ENCODE results near the gene ACADS.

ACADS gene, protein sequence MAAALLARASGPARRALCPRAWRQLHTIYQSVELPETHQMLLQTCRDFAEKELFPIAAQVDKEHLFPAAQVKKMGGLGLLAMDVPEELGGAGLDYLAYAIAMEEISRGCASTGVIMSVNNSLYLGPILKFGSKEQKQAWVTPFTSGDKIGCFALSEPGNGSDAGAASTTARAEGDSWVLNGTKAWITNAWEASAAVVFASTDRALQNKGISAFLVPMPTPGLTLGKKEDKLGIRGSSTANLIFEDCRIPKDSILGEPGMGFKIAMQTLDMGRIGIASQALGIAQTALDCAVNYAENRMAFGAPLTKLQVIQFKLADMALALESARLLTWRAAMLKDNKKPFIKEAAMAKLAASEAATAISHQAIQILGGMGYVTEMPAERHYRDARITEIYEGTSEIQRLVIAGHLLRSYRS

GRCh38 chr12:120725659-120726509 lies at the start of gene ACADS:
ACADS (plus strand) TSS chr12:120725826; CDS start chr12:120725886, 60 bp downstream.
- peak; percentile 72 to 88 for DNase-seq (ENCODE audit: low read depth in 2 of 2)

GRCh38 chr12:120677765-120678473 lies 47.7 kb upstream of the ACADS start:
- DNase-seq (ENCODE audit: low read depth in 2 of 2), result no peak

DNA sequence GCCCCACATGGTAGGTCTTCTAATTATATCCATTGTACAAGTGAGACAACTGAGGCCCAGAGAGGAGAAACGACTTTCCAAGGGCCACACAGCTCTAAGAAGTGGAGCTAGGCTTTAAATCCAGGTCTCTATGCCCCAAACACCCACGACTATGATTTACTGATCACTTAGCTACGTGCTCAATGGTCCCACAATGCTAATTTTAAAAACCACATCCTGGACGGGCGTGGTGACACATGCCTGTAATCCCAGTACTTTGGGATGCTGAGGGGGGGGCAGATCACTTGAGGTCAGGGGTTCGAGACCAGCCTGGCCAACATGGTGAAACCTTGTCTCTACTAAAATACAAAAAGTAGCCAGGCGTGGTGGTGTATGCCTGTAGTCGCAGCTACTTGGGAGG lies 47.1 kb upstream of the ACADS start:
- DNase-seq (ENCODE audit: low read depth in 2 of 2), result no peak

DNA sequence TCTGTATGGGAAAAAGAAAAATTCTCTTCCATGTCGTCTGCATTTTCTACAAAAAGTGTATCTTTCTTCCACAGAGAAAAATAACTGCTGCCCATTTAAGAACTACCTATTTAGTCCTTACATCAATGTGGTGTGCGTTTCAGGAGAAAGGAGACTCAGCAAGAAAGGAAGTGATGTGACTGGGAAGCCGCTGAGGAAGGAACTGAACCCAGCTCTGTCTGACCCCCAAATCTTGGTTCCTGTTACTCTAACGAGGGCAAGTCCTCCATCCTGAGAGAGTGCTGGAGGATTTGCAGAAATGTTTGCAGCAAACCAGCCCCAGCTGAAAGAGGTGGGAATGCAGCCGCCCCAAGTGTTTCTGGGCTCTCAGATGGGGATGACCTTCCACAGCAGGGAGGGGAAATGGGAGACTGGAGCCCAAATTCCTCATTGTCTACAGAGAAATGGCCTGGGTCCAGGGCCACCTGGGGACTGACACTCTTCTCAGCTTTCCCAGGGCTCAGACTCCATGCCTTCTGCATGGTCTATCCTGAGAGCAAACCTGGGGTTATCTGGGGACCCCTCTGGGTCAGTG lies 45.4 kb upstream of the ACADS start:
- no peak for DNase-seq (ENCODE audit: low read depth in 2 of 2)

DNA sequence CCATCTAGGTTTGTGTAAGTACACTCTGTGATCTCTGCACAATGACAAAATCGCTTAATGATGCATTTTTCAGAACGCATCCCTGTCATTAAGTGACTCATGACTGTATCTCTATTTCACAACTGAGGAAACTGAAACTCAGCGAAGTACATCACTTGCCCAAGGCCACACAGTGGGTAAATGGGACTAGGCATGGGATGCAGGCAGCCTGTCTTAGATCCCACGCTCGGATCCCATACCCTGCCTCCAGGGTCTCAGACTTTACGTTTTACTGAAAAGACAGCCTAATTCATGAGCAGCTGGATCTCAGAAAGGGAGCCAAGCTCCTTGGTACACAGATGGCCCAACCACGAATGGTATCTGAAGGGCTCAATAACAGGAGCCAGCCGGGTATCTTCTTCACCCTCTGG lies 41.1 kb upstream of the ACADS start:
- DNase-seq (ENCODE audit: low read depth in 2 of 2), result no peak

DNA sequence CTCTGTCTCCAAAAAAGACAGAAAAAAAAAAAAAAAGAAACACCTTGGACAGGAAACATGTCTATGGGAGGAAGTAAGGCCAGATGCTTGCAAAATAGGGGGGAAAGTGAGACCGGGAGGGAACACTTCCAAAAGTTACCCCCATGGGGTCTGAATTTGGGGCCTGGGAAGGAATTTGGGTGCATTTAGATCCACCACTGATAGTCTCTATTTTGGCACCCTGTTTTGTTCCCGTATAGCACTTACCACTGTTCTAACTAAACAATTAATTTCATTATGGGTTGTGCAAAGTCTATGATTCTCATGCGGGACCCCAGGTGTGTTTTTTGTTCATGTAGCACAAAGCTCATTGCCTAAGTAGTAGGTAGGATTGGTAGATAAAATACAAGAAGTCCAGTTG lies 40.1 kb upstream of the ACADS start:
- DNase-seq (ENCODE audit: low read depth in 2 of 2), result no peak

GRCh38 chr12:120686151-120686689 lies 39.4 kb upstream of the ACADS start:
- peak; percentile 96 to 98 for DNase-seq (ENCODE audit: low read depth in 2 of 2)

GRCh38 chr12:120686690-120687577 lies 38.7 kb upstream of the ACADS start, which contains the start of gene MLEC:
MLEC (plus strand) TSS chr12:120687149; CDS start chr12:120687297, 148 bp downstream.
- DNase-seq (ENCODE audit: low read depth in 2 of 2), result peak; percentile 97 to 98

DNA sequence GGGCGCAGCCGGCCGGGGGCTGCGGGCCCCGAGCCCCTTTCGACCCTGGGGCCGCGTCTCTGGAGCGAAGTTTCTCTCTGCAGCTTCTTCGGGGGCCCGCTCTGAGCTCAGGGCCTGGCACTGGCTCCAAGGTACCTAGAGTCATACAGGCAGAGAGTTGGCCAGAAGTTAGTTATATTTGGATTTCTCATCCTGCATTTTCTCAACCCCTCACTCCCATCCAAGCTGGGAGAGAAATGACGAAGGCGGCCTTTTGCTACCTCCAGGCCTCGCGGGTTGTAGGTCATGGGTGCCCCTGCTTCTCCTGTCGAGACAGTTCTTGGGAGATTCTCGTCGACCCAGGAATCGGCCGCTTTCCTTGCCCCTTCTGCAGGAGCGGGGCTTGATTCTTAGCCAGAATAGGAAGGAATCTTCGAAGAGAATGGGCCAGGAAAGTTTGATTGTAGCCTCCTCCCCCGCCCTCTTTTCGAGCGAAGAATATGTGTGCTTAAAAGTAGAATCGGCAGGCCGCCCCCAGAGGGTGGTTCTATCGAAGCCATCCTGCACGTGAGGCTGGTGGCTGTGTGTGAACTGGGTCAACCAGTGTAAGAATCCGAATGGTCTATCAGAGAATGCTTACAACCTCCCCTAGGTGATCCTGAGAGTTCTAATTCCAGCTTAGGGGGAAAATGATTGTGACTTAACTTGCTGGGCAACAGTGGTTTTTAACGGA lies 37.9 kb upstream of the ACADS start:
- peak in 1 of 2 donors; percentile 15 for DNase-seq (ENCODE audit: low read depth in 2 of 2)

DNA sequence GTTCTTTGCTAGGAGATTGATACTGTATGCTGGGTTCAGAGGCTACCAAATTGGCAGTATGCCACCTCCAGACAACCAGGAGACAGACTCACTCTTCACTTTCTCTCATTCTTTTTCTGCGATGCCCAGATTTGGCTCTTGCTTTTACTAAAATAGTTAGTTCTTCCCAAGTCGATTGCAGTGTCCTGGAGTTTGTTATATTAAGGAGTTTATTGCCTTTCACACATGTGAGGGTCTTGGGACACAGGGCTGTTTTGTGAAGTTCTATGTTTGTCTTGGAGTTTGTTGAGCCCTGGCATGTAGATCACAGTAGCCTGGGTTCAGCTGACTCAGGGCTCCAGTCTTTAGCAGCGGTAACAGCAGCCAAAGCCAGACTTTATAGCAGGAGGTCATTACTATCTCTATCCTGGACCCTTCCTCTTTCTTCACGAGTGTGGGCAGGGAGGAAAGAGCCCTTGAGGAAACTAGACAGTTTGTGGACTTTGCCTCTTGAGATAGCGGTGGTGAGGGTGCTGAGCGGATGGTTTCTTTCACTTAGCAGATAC lies 37.0 kb upstream of the ACADS start:
- no peak for DNase-seq (ENCODE audit: low read depth in 2 of 2)

DNA sequence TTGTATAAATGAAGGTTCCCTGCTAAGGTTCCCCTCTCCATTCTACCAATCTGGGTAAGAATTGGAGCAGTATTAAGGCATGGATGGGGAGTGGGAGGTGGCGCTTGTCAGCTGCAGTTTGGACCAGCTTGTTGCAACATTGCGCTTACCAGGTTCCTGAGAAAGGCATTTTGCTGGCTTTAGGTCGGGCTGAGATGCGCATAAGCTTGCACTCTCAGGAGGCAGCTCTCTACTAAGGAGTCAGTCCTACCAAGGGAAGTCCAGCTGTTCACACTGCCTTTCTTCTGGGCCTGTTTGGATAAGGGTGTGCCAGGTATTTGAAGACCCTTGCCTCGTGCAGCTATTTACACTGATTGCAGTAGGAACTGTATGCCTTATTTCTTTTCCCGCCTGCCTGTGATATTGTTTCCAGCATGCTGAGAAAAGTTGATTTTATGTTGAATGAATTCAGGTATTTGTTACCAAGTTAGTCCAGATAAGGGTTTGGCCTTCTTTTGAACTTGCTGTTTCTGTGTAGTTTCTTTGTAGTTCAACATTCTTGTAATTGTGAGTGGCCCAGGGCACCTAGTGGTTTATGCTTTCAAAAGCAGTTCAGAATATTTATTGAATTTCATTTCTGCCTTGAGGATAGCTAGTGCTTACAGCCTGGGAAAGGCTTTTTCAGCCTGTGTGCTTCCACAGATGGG lies 36.1 kb upstream of the ACADS start:
- no peak for DNase-seq (ENCODE audit: low read depth in 2 of 2)

- no peak for DNase-seq (ENCODE audit: low read depth in 2 of 2)
These were observed 35.6 kb upstream of the ACADS start for GRCh38 chr12:120690083-120690450.

- no peak for DNase-seq (ENCODE audit: low read depth in 2 of 2)
These were observed 34.6 kb upstream of the ACADS start for GRCh38 chr12:120690978-120691377.

- no peak for DNase-seq (ENCODE audit: low read depth in 2 of 2)
These were observed 33.0 kb upstream of the ACADS start for GRCh38 chr12:120692524-120693033.

GRCh38 chr12:120693848-120694247 lies 31.8 kb upstream of the ACADS start:
- no peak for DNase-seq (ENCODE audit: low read depth in 2 of 2)

DNA sequence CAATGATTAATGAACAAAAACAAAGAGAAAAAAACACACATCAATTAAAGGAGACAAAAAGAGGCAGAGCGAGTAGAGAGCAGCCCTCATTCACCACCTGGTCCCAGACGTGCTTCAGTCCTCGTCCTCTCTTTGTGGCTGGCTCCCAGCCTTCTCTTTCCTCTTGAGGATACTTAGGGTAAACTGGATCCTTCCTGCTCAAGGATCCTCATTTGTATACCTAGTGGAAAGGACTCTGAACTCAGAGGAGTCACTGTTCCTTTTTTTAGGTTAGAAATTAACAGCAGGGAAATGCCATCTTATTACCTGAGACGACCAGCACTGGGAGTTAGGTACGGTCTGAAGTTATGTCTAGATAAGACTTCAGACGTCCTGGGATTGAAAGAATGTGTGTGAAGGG lies 29.0 kb upstream of the ACADS start:
- no peak for DNase-seq (ENCODE audit: low read depth in 2 of 2)

GRCh38 chr12:120697344-120697743 lies 28.3 kb upstream of the ACADS start:
- DNase-seq (ENCODE audit: low read depth in 2 of 2), result no peak

DNA sequence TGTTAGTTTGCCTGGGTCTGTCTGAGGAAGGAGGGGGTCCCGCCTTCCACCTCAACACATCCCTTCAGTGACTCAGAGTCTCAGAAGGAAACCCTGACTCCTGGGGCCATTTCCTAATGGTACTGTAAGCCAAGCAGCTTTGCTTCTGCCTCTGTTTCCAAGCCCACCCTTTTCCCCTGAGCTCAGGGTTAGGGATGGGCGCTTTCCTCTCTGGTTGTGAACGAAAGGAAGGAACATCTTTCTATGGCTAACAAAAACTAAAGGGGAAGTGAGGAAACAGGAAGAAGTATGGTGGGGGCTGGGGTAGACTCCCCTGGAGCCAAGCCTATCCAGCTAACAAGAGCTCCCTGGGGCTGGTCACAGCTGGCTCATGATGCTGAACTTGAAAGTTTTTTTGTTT lies 27.0 kb upstream of the ACADS start:
- DNase-seq (ENCODE audit: low read depth in 2 of 2), result no peak

DNA sequence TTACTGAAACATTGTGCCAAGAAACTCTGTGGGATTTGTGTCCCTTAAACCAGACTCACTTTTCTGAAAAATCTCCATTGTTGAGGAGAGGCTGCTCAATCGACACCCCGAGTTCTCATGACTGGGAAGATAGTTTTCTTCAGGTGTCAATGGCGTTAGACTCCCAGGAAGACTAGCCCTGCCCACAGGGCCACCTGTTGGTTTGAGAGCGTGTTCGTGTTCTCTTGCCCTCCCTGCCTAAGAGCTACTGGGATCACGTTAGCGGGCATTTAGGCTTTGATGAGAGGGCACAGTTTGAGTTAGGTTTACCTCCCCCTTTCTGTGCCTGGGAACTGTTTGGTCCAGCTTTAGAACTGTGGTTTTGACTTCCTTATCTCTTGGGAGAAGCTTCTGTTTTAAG lies 26.1 kb upstream of the ACADS start:
- no peak for DNase-seq (ENCODE audit: low read depth in 2 of 2)
